ENCODE data around the gene CDC42EP4. TPM values are rescaled to one million over a fixed set of nuclear protein-coding genes. Genes with fewer than 3 reads are reported as not detected.

The CDC42EP4 gene
- total RNA-seq, 4 donors from 2014 or later: 93.3 to 121 (median 117) TPM

- Histone ChIP-seq H3K36me3 (peaks cover 0 to 29% (median 0%) of the 10 kb centered on the region in 3 donors), H3K27me3 (no peaks in the 10 kb centered on the region), H3K4me3 (no peak overlapping the region), H3K4me1 (peaks cover 0 to 72% (median 37%) of the 10 kb centered on the region in 4 donors), H3K27ac (peak overlapping the region in 2 of 4 donors; percentile 83 to 85), H3K9me3 (no peaks in the 10 kb centered on the region)
- 96 to 98% methylated on average over 12 of the region's 12 CpGs for WGBS, 2 donors
- DNase-seq (ENCODE audit: low spot score in 2 of 2): no peak
- TF ChIP-seq EP300 (IDR thresholded peaks at IDR 0.05): no peak
- TF ChIP-seq POLR2A (IDR thresholded peaks at IDR 0.05): no peak
- TF ChIP-seq CTCF (IDR thresholded peaks at IDR 0.05): no peak
Observed at GRCh38 chr17:73280191-73280590, 31.6 kb downstream of the CDC42EP4 start.

GRCh38 chr17:73279704-73280103 is 32.1 kb downstream of the CDC42EP4 start:
- DNase-seq (ENCODE audit: low spot score in 2 of 2): no peak
- Histone ChIP-seq H3K27ac (peak overlapping the region in 3 of 4 donors; percentile 65 to 85 (median 83)), H3K9me3 (no peaks in the 10 kb centered on the region), H3K4me3 (no peak overlapping the region), H3K27me3 (no peaks in the 10 kb centered on the region), H3K36me3 (peaks cover 0 to 24% (median 0%) of the 10 kb centered on the region in 3 donors), H3K4me1 (peaks cover 0 to 67% (median 32%) of the 10 kb centered on the region in 4 donors)
- no peak for TF ChIP-seq CTCF (IDR thresholded peaks at IDR 0.05)
- TF ChIP-seq EP300 (IDR thresholded peaks at IDR 0.05): no peak
- TF ChIP-seq POLR2A (IDR thresholded peaks at IDR 0.05): no peak
- 76 to 82% methylated on average over 5 to 6 of the region's 7 CpGs for WGBS, 2 donors

- 48 to 52% methylated on average over 14 of the region's 14 CpGs for WGBS, 2 donors
- no peaks in the 10 kb centered on the region for H3K9me3 ChIP-seq
- H3K27me3 ChIP-seq: no peaks in the 10 kb centered on the region
- TF ChIP-seq CTCF (IDR thresholded peaks at IDR 0.05) (no peak), EP300 (IDR thresholded peaks at IDR 0.05) (peak in 1 of 2 donors; percentile 71)
- peak; percentile 72 to 78 for DNase-seq (ENCODE audit: low spot score in 2 of 2)
- H3K4me3 ChIP-seq: no peak overlapping the region
- peak overlapping the region; percentile 65 to 85 (median 82) for H3K27ac ChIP-seq
- peaks cover 0 to 23% (median 0%) of the 10 kb centered on the region in 3 donors for H3K36me3 ChIP-seq
- peaks cover 0 to 57% (median 24%) of the 10 kb centered on the region in 4 donors for H3K4me1 ChIP-seq
Observed at GRCh38 chr17:73278465-73279453, 33.0 kb downstream of the CDC42EP4 start.

GRCh38 chr17:73278049-73278464 is 33.7 kb downstream of the CDC42EP4 start:
- WGBS, 2 donors: 51 to 66% methylated on average over 7 of the region's 7 CpGs
- peaks cover 0 to 54% (median 17%) of the 10 kb centered on the region in 4 donors for H3K4me1 ChIP-seq
- no peaks in the 10 kb centered on the region for H3K9me3 ChIP-seq
- peak in 1 of 2 donors; percentile 42 for DNase-seq (ENCODE audit: low spot score in 2 of 2)
- H3K4me3 ChIP-seq: no peak overlapping the region
- peak overlapping the region; percentile 65 to 85 (median 82) for H3K27ac ChIP-seq
- no peaks in the 10 kb centered on the region for H3K27me3 ChIP-seq
- TF ChIP-seq CTCF (IDR thresholded peaks at IDR 0.05) (no peak), EP300 (IDR thresholded peaks at IDR 0.05) (no peak), POLR2A (IDR thresholded peaks at IDR 0.05) (no peak)
- peaks cover 0 to 23% (median 0%) of the 10 kb centered on the region in 3 donors for H3K36me3 ChIP-seq

- Histone ChIP-seq H3K27ac (no peak overlapping the region), H3K9me3 (no peaks in the 10 kb centered on the region), H3K4me3 (no peak overlapping the region), H3K27me3 (no peaks in the 10 kb centered on the region), H3K36me3 (no peaks in the 10 kb centered on the region), H3K4me1 (peaks cover 0 to 36% (median 17%) of the 10 kb centered on the region in 4 donors)
- WGBS, 2 donors: 95 to 100% methylated on average over 4 of the region's 4 CpGs
- TF ChIP-seq CTCF (IDR thresholded peaks at IDR 0.05) (no peak), EP300 (IDR thresholded peaks at IDR 0.05) (no peak), POLR2A (IDR thresholded peaks at IDR 0.05) (no peak)
- DNase-seq (ENCODE audit: low spot score in 2 of 2): no peak
Observed at GRCh38 chr17:73274490-73274889, 37.3 kb downstream of the CDC42EP4 start.

Measured in tibial nerve (tissue), 4 donors.